HUDEP-2 (cell line): ENCODE measurements around the gene PTPN23.
"Not testable (repeated sequence)": the region's sequence is repeated elsewhere in the genome, so short reads cannot be mapped to it uniquely, and the experiment has no call there.

Source experiments
- DNase-seq, 76 experiments: peaks; one replicate each; lab custom pipeline; 2025; ENCODE audit not compliant: unreplicated experiment in 76 of 76; lab: John Stamatoyannopoulos, UW

The PTPN23 gene, protein sequence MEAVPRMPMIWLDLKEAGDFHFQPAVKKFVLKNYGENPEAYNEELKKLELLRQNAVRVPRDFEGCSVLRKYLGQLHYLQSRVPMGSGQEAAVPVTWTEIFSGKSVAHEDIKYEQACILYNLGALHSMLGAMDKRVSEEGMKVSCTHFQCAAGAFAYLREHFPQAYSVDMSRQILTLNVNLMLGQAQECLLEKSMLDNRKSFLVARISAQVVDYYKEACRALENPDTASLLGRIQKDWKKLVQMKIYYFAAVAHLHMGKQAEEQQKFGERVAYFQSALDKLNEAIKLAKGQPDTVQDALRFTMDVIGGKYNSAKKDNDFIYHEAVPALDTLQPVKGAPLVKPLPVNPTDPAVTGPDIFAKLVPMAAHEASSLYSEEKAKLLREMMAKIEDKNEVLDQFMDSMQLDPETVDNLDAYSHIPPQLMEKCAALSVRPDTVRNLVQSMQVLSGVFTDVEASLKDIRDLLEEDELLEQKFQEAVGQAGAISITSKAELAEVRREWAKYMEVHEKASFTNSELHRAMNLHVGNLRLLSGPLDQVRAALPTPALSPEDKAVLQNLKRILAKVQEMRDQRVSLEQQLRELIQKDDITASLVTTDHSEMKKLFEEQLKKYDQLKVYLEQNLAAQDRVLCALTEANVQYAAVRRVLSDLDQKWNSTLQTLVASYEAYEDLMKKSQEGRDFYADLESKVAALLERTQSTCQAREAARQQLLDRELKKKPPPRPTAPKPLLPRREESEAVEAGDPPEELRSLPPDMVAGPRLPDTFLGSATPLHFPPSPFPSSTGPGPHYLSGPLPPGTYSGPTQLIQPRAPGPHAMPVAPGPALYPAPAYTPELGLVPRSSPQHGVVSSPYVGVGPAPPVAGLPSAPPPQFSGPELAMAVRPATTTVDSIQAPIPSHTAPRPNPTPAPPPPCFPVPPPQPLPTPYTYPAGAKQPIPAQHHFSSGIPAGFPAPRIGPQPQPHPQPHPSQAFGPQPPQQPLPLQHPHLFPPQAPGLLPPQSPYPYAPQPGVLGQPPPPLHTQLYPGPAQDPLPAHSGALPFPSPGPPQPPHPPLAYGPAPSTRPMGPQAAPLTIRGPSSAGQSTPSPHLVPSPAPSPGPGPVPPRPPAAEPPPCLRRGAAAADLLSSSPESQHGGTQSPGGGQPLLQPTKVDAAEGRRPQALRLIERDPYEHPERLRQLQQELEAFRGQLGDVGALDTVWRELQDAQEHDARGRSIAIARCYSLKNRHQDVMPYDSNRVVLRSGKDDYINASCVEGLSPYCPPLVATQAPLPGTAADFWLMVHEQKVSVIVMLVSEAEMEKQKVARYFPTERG (N-terminal part only)

DNA sequence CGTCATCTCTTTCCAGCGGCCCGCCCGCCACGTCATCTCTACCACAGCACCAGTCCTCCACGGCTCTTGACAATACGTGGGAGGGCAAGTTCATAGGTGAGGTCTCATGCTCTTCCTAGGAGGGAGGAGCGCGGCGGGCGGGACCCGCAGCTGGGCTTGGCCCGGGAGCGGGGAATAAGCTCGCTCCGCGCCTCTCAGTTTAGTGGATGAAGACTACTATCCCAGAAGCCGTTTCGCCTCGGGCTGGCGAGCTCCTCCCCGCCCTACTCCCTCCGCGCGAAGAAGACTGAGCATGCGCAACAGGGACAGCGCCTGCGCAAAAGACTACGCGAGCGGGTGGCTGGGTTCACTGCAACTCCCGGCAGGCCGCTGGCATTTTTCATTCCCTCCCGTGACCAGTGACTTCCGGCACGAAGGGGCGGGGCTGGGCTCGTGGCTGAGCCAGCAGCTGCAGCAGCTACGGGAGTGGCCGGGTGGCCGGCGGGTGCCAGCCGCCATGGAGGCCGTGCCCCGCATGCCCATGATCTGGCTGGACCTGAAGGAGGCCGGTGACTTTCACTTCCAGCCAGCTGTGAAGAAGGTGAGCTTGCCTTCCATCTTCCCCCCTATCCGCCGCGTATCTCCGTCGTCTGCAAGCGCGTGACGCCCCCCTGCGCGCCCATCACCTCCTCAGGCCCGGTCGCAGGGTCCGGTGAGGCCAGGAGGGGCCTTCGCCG, at the start of gene PTPN23:
TSS of gene PTPN23 (plus strand) at position 421 of the 716 bp plus-strand sequence. CDS start at position 497, 76 bp downstream.
- peak; percentile 80 to 99 (median 98) for DNase-seq

DNA sequence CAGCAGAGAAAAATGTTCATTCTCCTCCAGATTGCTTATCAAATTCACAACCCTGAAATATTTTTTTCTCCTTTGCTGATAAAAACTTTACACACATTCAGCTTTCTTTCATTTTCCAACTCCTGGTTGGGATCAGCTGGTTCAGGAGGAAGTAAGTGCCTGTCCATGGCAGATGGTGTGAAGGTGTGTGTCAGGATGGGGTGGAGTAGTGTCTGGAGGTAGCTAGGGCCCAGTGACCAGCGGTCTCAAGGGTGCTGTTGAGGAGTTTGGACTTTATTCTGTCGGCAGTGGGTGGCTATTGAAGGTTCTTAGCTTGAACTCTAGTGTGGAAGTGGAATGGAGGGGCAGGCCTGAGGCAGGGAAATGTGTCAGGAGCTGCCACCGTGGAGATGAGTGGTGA, 46.9 kb upstream of the PTPN23 start:
- no peak for DNase-seq

DNA sequence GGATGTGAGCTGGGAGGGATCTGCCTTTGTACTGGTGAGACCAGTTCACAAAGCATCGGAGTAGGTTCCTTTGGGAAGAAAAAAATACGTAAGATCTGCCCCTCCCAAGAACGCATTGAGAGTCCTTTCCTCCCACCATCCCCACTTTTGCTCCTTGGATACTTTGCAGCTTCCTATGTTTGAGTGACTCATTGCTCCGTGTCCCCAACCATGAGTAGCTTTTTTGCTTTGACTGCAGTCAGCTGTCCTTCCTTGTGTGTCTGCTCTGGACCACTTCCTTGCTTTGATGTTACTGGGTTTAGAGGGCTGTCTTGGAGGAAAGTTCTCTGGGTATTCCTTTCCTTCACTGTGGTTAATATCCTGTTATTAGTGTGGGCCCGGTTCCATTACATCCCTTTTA, 43.2 kb upstream of the PTPN23 start:
- DNase-seq: no peak

DNA sequence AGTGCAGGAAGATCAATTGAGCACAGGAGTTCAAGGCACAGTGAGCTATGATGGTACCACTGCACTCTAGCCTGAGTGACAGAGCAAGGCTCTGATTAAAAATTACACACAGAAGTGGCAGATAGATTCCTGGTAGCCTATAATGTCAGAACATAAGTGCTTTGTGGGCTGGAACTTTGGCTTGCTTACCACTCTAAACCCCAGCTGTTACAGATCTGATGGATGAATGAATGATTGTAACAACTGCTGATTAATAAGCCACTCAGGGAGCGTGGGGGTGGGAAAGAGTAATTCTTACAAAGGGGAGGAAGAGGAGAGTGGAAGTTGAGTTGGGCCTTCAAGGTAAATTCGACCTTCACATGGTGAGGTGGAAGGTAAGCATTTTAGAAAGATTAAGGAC, 40.9 kb upstream of the PTPN23 start:
- DNase-seq: no peak

DNA sequence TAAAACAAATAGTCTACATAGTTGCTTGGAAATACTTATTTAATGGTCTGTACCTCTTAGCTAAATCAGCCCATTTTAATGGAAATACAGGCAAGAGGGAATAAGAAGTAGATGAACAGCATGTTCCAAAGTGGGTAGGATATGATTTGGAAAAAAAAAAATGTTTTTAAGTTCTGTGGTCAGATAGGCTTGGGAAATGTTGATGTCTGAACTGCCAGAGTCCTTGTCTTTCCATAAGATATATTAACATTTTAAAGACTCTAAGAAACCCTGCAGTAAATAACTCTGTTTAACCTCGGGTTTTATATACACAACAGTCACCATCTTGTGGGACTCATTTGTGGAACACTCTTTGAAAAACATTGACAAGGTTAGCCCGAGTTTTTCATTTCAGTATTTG, 40.0 kb upstream of the PTPN23 start:
- DNase-seq: no peak

DNA sequence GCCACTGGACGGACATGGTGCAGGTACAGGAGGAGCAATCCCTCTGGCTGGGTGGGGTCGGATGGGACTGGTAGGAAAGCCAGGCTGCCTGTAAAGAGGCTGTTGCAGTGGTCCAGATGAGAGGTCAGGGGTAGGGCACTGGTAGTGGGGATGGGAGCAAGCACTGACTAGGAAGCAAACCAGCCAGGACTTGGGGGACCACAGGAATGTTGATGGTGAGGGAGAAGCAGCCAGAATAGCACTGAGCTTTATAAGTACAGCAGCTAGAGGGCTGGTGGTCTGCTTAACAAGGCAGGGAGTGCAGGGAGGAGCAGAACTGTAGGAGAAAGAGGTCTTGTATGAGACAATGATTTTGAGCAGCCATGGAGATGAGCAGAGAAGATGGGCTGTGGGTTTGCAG, 38.7 kb upstream of the PTPN23 start:
- DNase-seq: no peak

DNA sequence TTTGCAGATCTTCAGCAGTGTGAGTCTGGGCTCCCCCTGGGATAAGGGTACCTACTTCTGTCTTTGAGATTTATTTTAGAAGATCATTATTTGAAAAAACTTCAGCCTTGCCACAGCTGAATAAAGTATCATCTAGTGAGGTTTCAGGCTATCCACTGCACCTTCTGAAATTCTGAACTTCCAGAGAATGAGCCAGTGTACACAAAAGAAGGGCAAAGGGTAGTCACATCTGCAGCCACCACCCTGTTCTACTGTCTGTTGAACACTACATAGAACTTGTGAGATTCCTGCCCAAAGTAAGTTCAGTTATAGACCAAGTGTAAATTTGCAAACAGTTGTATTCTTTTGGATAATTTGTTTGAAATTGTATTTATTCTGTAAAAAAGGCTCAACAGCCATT, 38.0 kb upstream of the PTPN23 start:
- DNase-seq: no peak

DNA sequence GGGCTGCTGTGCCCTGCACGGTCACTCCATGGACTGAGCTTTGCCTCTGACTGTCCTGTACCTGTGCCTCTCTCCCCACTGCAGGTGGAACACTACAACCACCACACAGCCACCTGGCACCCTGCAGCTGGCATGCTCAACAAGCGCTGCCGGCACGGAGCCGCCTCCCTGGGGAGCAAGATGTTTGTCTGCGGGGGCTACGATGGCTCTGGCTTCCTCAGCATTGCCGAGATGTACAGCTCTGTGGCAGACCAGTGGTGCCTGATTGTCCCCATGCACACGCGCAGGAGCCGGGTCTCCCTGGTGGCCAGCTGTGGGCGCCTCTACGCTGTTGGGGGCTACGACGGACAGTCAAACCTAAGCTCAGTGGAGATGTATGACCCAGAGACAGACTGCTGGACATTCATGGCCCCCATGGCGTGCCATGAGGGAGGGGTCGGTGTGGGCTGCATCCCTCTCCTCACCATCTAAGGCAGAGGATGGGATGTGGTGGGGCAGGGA, 37.3 kb upstream of the PTPN23 start:
- no peak for DNase-seq

DNA sequence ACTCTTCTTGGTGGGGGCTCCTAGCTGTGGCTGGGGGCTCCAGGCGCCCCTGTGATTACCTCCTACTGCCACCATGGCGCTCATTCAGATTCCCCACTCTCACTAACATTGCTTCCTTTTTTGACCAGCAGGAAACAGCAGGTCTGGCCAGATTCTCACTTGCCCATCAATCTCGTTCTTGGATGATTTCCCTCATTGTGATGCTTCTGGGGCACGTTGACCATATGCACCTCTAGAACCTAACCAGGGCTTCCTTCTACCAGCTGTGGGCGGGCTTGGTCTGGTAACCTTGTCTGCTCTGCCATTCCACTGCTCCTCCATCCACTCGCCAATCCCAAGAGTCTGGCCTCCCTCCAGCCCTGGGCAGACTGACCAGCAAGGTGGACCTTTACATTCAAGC, 35.9 kb upstream of the PTPN23 start:
- DNase-seq: no peak

DNA sequence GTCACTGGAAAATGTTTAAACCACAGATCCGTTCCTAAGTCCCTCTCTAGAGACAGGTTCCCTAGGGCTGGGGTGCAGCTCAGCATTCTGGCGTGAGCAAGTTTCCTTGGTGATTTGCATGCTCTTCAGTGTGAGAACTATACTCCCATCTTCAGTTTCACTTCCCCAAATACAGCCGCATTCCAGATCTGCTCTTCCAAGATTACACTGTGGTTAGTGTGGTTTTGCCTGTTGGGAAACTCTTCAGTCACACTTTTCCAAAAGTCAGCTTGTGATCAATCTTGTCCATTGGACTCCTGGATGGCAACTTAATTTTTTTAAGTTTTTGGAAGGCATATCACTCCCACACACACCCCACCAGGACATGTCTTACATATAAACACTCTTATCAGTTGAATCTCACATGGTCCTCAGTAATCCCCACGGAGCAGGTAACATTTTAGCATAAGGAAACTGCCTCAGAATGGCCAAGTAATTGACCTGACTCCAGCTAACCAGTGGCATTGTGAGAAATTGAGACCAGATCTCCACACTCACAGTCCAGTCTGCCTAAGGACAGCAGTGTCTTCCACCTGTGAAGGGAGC, 33.5 kb upstream of the PTPN23 start:
- DNase-seq: no peak

DNA sequence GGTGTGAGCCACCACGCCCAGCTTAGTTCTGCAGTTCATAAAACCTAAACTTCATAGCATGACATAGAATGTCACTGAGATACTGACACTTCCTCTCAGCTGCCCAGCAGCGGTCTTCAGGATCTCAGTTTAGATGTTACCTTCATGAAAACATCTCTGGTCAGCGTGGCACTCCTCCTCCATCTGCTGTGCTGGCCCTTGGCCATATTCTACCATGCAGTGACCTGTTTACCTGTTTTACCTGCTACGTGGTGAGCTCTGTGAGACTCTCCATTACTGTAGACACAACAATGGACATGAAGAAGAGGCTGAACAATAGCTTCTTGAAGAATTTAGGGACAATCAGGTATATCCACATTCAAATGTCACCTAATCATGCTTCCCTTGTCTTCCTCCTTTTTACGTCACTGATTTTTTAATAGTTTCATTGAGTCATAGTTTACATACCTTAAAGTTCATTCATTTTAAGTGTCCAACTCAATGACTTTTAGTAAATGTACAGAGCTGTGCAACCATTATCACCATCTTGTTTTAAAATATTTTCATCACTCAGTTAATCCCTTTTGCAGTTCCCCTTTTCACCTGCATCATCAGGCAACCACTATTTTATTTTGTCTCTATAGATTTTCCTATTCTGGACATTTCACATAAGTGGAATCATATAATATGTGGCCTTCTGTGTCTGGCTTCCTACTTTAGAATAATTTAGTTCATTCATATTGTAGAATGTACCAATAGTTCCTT, 32.2 kb upstream of the PTPN23 start:
- no peak for DNase-seq

DNA sequence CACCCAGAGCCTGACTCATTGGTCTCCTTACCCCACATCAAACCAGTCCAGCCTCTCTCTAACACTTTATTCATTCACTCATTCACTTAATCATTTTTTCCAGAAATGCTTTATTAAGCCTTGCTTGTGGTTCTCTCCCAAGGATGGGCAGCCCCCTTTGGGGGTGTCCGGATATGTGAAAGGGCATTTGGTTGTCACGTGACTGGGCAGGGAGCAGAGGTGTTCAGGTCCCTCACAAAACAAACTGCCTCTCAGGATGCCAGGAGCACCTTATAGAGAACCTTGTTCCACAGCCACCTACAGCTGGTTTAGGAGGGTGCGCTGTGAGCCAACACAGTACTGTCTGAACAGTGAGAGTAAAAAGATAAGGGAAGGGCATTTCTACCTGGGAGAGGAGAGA, 25.8 kb upstream of the PTPN23 start:
- DNase-seq: no peak

DNA sequence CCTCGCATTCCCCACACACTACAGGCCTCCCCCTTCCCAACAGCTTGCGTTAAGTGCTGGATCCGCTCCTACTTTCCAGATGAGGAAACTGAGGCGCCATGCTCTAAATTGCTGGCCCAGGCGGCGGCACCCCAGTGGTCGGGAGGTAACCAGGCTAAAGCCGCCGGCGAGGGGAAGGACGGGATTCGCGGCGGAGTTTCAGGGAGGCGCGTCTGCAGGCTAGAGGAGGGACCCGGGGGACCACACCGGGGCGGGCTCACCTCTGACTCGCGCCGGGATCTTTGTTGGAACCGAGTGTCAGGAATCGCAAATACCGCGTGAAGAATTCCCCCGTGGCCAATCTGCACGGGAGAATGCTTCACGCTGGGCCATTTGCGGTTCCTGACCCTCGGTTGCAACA, 24.6 kb upstream of the PTPN23 start:
- no peak for DNase-seq

DNA sequence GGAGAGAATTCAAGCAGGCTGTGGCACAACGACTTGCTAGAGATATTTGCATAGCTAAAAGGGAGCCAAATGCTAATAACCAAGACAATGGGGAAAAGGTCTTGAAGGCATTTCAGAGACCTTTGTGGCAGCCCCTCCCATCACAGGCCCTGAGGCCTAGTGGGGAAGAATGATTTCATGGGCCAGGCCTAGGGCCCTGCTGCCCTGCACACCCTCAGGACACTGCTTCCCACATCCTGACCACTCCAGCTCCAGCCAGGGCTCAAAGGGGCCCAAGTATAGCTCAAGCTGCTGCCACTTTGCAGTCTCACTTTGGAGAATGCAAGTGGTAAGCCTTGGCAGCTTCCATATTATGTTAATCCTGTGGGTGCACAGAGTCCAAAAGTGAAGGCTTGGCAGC, 21.5 kb upstream of the PTPN23 start:
- DNase-seq: no peak

DNA sequence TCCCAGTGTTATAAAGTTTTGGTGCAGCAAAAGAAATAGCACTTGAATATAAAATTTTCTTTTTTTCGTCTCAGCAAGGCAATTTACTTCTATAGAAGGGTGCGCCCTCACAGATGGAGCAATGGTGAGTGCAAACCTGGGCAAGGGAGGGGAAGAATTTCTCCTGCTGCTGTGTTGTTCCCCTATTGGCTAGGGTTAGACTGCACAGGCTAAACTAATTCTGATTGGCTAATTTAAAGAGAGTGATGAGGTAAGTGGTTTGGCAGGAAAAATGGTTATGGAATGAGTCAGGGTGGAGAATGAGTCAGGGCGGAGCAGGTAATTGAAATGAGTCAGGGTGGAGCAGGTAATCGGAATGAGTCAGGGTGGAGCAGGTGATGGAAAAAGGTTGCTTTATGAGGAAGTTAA, 20.7 kb upstream of the PTPN23 start:
- not testable (repeated sequence) for DNase-seq

DNA sequence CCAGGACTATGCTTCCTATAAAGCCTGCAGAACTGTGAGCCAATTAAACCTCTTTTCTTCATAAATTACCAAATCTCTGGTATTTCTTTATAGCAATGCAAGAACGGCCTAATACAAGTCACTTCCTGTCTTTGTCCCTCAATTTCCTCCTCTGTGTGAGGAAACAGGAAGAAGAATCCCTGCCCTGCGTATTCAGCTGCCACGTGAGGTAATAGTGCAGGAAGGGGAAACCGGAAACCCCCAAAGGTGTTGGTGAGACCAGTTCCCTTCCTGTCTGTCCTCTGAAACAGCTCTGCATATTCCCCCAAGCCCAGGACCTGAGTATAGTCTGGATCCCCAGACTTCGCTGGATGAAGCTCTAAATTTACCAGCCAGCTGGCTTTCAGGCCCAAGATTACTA, 18.1 kb upstream of the PTPN23 start:
- DNase-seq: no peak

DNA sequence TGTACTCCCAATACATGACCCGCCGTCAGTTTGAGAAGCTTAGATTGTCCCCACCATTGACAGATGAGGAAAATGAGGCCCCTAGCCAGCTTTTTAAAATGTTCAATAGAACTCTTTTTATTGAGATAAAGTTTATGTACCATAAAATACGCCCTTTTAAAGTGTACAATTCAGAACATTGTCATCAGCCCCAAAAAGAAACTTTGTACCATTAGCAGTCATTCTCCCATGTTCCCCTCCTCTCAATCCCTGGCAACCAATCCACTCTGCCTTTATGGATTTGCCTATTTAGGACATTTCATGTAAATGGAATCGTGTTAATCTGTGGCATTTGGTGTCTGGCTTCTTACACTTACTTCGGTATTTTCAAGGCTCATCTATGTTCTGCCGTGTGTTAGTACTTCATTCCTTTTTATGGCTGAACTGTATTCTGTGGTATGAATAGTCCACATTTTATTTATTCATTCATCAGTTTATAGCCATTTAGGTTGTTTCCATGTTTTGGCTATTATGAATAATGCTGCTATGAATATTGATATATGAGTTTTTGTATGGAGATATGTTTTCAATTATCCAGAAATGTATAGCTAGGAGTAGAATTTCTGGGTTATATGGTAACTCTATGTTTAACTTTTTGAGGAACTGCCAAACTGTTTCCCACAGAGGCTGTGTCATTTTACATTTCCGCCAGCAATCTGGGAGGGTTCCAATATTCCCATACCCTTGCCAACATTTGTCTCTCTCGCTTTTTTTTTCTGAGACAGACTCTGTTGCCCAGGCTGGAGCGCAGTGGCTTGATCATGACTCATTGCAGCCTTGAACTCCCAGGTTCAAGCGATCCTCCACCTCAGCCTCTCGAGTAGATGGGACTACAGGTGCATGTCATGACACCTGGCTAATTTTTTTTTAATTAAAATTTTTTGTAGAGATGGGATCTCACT, 15.3 kb upstream of the PTPN23 start:
- DNase-seq: no peak

DNA sequence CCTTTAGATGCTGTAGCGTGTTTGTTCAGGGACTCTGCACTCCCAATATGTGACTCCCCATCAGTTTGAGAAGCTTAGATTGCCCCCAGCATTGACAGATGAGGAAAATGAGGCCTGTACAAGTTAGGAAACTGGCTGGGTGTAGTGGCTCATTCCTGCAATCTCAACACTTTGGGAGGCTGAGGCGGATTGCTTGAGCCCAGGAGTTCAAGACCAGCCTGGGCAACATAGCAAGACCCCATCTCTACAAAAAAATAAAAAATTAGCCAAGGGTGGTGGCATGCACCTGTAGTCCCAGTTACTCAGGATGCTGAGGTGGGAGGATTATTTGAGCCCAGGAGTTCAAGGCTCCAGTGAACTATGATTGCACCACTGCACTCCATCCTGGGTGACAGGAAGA, 14.0 kb upstream of the PTPN23 start:
- no peak for DNase-seq
